ENCODE measurements around the gene LBHD2.
A peak's percentile ranks its signal among the peaks of the same experiment; 100 is the strongest.

DNA sequence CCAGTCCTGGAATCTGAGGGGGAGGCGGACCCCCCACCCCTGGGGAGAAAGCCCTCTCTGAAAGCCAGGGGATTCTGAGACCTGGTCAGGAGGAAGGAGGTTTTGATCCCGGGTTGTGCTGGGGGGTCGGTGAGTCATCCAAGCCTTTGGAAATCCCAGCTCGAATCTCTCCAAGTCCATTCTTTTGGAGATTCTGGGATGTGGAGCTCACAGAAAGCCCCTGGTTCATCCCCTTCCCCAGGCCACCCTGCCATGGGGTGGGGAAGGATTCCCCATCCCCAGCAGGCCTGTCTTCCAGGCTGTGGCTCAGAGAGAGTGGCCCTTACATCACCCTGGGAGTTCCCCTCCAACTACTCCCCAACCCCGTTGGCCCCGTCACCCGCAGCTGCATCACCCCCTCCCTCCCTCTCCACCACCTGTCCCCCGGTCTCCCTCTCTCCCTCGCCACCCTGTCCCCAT lies 24.8 kb downstream of the LBHD2 start:
- TF ChIP-seq CEBPB (IDR thresholded peaks at IDR 0.05; ENCODE audit: borderline replicate concordance in 1 of 2, low read depth in 2 of 2, low read length in 2 of 2) (no peak), BHLHE40 (IDR thresholded peaks at IDR 0.05; ENCODE audit: borderline replicate concordance in 1 of 2, low read depth in 2 of 2, low read length in 1 of 2) (peak in 1 of 2 experiments; percentile 35; a peak in 1 of 4 replicates)
